Central memory CD8-positive, alpha-beta T cell (primary cell): ENCODE measurements around the gene MTG2.

ENCODE experiments used
- ATAC-seq: fragments of 150-1000 bp; cut with Tn5 transposase; replicated peaks from 2 replicates; pipeline ENCODE4 v1.10.0; 2022; ENCODE audit warnings: mild to moderate bottlenecking, moderate FRiP score, moderate number of reproducible peaks; ENCODE audit not compliant: poor library complexity, severe bottlenecking; ENCODE audit errors: extremely low read depth
- DNase-seq, 2 donors: peaks; one replicate each; pipeline ENCODE4 v3.0.0; 2021; ENCODE audit warnings: low spot score in 2 of 2
- H3K27ac Mint-ChIP-seq: one replicate; pipeline ENCODE4 v1.8.0; 2022; ENCODE audit warnings: low read depth, mild to moderate bottlenecking, moderate library complexity, mixed read lengths
- H3K27me3 Mint-ChIP-seq: one replicate; pipeline ENCODE4 v1.8.0; 2022; ENCODE audit warnings: mixed read lengths
- H3K36me3 Mint-ChIP-seq: one replicate; pipeline ENCODE4 v1.8.0; 2022; ENCODE audit warnings: mild to moderate bottlenecking, moderate library complexity, mixed read lengths; ENCODE audit not compliant: insufficient read depth
- H3K4me1 Mint-ChIP-seq: one replicate; pipeline ENCODE4 v1.8.0; 2022; ENCODE audit warnings: mixed read lengths
- H3K4me3 Mint-ChIP-seq: one replicate; pipeline ENCODE4 v1.8.0; 2022; ENCODE audit warnings: mild to moderate bottlenecking, moderate library complexity, mixed read lengths
- H3K9me3 Mint-ChIP-seq: one replicate; pipeline ENCODE4 v1.8.0; 2022; ENCODE audit warnings: mixed read lengths

Gene MTG2

DNA sequence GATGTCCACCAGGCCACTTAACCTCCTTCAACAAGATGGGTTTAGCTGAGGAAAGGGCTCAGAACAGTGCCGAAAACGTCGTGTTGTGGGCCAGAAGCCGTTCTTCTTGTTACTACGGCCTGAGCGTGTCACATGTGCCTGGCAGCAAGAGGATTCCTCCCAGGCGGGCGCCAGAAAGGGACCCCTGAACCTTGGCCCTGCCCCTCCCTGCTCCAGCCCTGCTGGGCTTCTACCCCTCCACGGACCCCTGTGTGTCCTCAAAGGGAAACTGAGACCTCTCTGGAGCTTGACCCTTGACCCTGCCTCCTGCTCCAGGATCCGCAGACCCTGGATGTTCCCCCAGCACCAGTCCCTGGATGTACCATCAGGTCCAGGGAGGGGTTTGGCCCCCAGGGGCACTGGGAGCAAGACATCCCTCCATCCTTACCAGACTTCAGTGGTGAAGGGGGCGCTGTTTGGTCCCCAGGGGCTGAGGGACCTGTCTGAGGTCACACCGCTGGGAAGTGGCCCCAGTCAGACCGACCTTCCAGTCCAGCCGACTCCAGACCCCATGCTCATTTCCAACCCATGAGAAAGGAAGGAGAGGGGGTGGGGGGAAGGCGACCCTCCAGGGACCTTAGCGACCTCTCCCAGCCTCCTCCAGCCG is 27.1 kb downstream of the MTG2 start:
- H3K4me3 Mint-ChIP-seq = no peak overlapping the region
- no peak for ATAC-seq

DNA sequence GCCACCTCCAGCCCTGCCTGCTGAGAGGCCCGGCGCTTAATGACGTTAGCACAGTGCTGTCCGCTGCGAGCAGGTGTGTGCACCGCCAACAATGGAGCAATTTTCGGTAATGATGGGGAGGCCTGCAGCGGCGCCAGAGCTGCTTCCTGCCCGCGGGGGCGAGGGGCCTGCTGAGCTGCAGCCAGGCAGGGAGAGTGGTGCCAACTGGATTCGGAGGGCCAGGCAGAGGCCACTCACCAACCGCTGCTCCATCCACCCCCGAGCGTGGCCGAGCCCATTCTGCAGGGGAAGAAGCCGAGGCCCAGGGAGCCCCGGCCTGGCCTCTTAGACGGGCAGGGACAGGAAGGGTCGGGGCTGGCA is 27.6 kb downstream of the MTG2 start:
- H3K36me3 Mint-ChIP-seq = no peaks in the 10 kb centered on the region
- DNase-seq = no peak
- H3K27me3 Mint-ChIP-seq = peaks cover 14% of the 10 kb centered on the region
- H3K4me3 Mint-ChIP-seq = no peak overlapping the region
- ATAC-seq = no peak
- no peaks in the 10 kb centered on the region for H3K9me3 Mint-ChIP-seq
- no peaks in the 10 kb centered on the region for H3K4me1 Mint-ChIP-seq
- H3K27ac Mint-ChIP-seq = no peak overlapping the region

More for the DNA sequence above, 27.1 kb downstream of the MTG2 start:
- H3K27ac Mint-ChIP-seq = no peak overlapping the region
- H3K9me3 Mint-ChIP-seq = no peaks in the 10 kb centered on the region
- DNase-seq = no peak
- H3K4me1 Mint-ChIP-seq = no peaks in the 10 kb centered on the region
- H3K36me3 Mint-ChIP-seq = no peaks in the 10 kb centered on the region
- H3K27me3 Mint-ChIP-seq = peaks cover 9% of the 10 kb centered on the region

DNA sequence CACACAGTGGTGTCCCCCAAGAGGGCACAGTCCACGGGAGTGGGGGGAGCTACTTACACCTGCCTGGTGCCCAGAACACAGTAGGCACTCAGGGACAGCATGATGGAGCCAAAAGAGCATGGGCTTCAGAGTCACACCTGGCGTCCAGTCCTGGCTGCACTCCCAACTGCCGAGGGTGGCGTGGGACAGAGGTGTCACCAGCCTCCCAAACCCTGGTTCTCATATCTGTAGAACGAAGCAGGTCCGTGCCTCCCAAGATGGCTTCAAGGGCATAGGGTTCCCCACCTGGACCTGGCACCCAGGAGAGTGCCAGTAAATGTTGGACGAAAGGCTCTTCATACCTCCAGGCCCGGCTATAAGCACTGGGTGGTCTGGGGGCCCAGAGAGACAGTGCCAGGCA is 28.4 kb downstream of the MTG2 start:
- no peak overlapping the region for H3K4me3 Mint-ChIP-seq
- DNase-seq = no peak
- no peaks in the 10 kb centered on the region for H3K36me3 Mint-ChIP-seq
- no peak overlapping the region for H3K27ac Mint-ChIP-seq
- H3K27me3 Mint-ChIP-seq = peaks cover 17% of the 10 kb centered on the region
- no peaks in the 10 kb centered on the region for H3K9me3 Mint-ChIP-seq
- ATAC-seq = no peak
- no peaks in the 10 kb centered on the region for H3K4me1 Mint-ChIP-seq

DNA sequence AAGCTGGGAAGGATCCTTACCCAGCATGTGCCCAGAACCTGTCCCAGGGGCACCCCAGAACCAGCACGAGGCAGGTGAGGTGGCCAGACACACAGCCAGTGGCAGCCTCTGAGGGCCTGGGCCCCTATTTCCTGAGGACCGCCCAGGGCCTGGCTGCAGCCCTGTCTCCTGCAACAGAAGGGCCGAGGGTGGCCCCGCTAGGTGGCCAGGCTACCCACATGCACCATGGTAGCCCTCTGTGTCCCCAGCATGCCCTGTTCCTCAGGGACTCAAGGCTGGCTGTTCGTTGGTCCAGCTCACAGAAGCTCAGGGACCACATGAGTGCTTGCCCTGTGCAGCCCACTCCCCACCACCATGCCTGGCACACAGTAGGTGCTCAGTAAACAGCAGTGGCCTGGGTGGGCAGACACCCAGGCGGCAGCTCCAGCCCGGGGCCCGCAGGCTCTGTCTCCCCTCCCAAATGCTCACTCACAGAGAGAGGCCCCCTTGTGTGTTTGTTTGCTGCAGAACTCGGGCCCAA is 29.0 kb downstream of the MTG2 start:
- H3K9me3 Mint-ChIP-seq = no peaks in the 10 kb centered on the region
- no peaks in the 10 kb centered on the region for H3K4me1 Mint-ChIP-seq
- H3K27ac Mint-ChIP-seq = no peak overlapping the region
- DNase-seq (no peak), ATAC-seq (no peak)
- H3K36me3 Mint-ChIP-seq = no peaks in the 10 kb centered on the region
- H3K27me3 Mint-ChIP-seq = peaks cover 17% of the 10 kb centered on the region
- H3K4me3 Mint-ChIP-seq = no peak overlapping the region

DNA sequence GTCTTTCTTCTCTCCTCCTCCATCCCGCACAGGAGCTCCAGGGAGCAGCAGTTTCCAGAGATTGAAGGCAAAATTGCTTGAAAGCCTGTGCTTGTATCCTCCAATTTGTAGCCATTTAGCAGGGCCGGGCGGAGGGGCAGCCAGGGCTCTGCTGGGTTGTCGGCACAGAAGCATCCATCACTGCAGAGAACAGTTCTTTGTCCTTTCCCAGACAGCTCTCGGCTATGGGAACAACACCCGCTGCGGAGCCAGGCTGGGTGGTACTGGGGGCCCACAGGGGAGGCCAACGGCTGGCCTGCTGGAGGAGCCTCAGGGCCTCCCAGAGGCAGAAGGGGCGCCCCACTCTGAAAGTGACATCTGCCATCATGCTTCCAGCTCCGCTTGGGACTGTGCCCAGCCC is 29.5 kb downstream of the MTG2 start:
- DNase-seq (no peak), ATAC-seq (no peak)
- Mint-ChIP-seq H3K27me3 (peaks cover 22% of the 10 kb centered on the region), H3K36me3 (no peaks in the 10 kb centered on the region), H3K4me1 (no peaks in the 10 kb centered on the region), H3K4me3 (no peak overlapping the region), H3K27ac (no peak overlapping the region), H3K9me3 (no peaks in the 10 kb centered on the region)

DNA sequence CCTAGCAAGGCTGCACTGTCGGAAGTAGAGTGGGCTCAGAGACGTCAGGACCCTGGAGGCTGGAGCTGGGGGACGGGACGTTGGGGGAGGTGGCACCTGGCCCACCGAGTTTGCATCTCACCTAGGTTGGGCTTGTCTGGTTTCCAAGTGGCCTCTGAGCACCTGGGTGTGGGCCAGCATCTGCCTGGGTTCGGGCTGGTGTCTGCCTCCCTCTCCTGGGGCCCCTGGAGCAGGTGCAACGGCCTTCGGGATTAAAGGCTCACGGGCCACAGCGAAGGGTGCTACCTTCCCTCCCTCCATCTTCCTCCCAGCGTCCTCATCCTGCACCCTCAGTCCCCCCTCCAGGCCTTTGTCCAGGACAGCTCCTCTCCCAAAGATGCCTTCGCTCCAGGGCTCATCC is 31.2 kb downstream of the MTG2 start:
- peaks cover 2% of the 10 kb centered on the region for H3K4me1 Mint-ChIP-seq
- H3K27me3 Mint-ChIP-seq = peaks cover 34% of the 10 kb centered on the region
- ATAC-seq (no peak), DNase-seq (no peak)
- H3K27ac Mint-ChIP-seq = no peak overlapping the region
- H3K9me3 Mint-ChIP-seq = no peaks in the 10 kb centered on the region
- no peak overlapping the region for H3K4me3 Mint-ChIP-seq
- no peaks in the 10 kb centered on the region for H3K36me3 Mint-ChIP-seq

DNA sequence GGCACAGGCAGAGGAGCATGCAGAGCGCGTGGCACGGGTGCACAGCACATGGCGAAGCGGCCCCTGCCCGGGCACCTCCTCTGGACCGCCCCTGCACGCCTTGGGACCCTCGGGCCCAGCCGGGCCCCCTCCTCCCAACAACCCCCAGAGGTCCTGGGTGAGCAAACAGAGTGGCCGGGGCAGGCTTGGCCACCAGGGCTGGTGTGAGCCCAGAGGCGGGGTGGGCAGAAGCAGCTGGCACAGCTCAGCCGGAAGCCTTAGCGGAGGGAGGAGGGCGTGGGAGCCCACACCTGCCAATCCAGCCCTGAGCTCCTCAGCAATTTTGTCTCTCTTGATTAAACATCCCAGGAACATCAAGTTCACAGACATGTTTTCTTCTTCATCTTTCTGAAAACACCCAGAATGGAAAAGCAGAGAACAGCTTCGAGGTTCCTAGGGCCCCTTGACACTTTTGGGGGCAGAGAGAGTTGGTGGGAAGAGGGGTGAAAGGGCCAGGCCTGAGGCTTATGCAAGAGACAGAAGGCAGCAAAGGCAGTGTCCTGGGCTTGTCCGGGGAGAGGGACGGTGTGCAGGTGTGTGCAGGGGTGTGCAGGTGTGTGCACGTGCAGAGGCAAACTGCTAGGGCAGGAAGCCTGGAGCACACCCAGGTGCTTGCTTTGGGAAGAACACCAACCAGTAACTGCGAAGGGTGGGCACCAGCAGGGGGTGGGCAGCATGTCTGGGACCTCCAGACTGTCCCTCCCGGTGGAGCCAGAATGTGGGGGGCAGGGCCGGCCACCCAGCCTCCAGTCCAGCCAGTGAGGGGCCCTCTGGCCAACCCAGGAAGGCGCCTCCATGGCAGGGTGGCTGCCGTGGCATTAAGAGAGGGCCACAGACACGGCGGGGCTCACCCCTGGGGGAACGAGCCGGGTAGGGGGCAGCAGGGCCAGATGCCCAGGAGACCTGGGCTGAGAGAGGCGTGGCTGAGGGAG is 32.5 kb downstream of the MTG2 start:
- no peak for DNase-seq
- no peak overlapping the region for H3K27ac Mint-ChIP-seq
- peaks cover 36% of the 10 kb centered on the region for H3K27me3 Mint-ChIP-seq
- peaks cover 4% of the 10 kb centered on the region for H3K4me1 Mint-ChIP-seq
- no peaks in the 10 kb centered on the region for H3K36me3 Mint-ChIP-seq
- H3K4me3 Mint-ChIP-seq = no peak overlapping the region
- ATAC-seq = no peak
- H3K9me3 Mint-ChIP-seq = no peaks in the 10 kb centered on the region

DNA sequence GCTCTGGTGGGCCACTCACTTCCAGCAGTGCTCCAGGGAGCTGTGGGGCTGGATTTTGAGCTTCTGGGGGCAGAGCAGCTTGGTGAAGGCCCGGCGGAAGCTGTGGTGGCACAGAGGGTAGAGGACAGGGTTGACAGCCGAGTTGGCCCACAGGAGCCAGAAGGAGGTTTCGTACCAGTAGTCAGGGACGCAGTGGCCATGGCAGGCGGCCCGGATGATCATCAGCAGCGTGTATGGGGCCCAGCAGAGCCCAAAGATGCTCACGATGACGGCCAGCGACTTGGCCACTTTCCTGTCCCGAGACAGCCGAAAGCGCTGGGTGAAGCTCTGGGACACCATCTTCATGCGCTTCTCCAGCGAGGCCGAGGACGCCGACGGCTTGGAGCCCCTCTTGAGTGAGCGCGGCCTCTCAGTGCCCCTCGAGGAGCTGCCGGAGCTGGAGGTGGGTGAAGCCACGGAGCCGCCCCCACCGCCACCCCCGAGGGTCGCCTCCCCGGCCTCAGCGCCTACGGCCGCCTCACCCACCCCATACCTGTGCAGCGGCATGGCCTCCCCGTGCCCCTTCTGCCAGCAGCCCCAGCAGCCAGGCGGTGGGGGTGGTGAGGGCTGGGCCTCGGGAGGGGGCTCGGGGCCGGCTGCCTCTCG is 33.3 kb downstream of the MTG2 start:
- DNase-seq (no peak), ATAC-seq (no peak)
- H3K9me3 Mint-ChIP-seq = no peaks in the 10 kb centered on the region
- peaks cover under 1% of the 10 kb centered on the region for H3K36me3 Mint-ChIP-seq
- H3K27ac Mint-ChIP-seq = no peak overlapping the region
- no peak overlapping the region for H3K4me3 Mint-ChIP-seq
- H3K27me3 Mint-ChIP-seq = peaks cover 42% of the 10 kb centered on the region
- H3K4me1 Mint-ChIP-seq = peaks cover 4% of the 10 kb centered on the region

DNA sequence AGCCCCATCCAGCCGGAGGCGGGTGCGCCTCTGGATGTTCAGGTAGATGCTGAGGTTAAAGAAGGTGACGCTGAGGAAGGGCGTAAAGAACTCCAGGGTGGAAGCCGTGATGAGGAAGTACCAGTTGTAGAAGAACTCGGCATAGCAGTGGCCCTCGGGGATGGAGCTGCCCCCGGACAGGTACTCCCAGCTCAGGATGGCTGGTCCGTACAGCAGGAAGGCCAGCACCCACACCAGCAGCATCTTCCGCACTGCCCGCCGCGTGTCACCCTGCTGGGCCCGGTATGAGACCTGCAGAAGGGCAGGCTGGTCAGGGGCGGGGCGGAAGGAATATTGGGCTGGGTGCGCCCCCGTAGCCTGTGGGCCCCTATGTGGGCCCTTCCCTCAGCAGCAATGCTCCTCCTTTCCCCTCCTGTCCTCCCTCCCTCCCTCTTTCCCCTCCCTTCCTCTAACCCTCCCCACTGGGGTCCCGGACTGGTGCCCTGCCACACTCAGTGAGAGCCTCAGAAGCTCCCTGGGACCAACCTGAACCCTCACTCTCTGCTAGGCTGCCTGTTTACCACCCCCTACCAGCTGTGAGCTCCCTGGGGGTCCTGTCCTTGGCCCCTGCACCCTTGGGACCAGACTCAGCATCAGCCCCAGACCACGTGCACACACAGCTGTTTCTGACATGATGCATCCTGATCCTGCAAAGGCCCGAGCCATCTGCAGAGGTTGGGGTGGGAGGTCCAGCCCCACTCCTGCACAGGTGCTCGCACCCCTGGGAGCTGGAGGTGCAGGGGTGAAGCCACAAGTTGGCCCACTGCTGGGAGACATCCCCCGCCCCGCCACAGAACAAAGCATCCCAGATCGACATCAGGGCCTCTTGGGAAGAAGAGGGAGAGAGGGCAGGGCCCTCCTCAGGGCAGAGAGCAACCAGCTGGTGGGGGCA is 34.1 kb downstream of the MTG2 start:
- Mint-ChIP-seq H3K27me3 (peaks cover 50% of the 10 kb centered on the region), H3K4me3 (no peak overlapping the region), H3K36me3 (peaks cover 2% of the 10 kb centered on the region), H3K27ac (no peak overlapping the region), H3K4me1 (peaks cover 4% of the 10 kb centered on the region), H3K9me3 (no peaks in the 10 kb centered on the region)
- DNase-seq (no peak), ATAC-seq (no peak)

DNA sequence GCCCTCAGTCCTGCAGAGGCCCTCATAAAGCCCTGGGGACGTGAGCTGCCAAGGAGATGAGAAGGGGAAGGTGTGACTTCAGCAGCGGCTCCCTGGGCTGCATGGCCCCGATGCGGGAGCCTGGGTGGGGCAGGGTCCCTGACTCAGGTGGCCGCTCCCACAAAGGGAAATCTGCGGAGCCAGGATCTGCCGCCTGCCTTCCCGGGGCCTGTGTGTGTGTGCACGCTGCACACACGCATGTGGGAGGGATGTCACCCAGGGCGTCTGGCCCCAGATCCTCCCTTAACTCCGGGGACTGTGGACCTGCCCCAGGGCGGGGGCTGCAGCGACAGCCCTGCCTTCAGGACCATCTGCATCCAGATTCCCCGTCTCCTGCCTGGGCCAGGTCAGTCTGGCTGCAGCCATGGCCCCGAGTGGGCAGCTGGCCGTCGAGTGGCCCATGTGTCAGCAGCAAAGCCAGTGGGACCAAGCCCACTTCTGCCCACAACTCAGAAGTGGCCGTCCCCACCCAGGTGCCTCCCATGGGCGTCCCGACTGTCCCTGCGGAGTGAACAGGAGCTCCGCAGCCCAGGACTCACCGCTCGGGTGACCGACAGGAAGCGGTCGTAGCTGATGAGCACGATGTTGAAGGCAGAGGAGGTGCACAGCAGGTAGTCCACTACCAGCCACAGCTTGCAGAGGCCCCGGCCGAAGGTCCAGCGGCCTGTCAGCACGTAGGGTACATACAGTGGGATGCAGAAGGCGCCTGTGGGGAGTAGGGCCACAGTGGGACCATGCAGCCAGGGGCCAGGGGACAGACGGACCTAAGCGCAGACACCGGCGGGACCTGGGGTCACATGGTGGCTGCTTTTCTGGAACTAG is 35.3 kb downstream of the MTG2 start:
- Mint-ChIP-seq H3K27ac (no peak overlapping the region), H3K4me3 (no peak overlapping the region), H3K4me1 (peaks cover 4% of the 10 kb centered on the region), H3K9me3 (no peaks in the 10 kb centered on the region), H3K36me3 (peaks cover 2% of the 10 kb centered on the region), H3K27me3 (peaks cover 63% of the 10 kb centered on the region)
- no peak for DNase-seq
- no peak for ATAC-seq
